Inflammatory macrophage treated with lipopolysaccharide for 4 hours (primary cell): ENCODE measurements around the gene CNN3.

Experiments used
- DNase-seq: peaks from one replicate; pipeline ENCODE4 v3.0.0-alpha.2; 2020

The CNN3 gene

DNA sequence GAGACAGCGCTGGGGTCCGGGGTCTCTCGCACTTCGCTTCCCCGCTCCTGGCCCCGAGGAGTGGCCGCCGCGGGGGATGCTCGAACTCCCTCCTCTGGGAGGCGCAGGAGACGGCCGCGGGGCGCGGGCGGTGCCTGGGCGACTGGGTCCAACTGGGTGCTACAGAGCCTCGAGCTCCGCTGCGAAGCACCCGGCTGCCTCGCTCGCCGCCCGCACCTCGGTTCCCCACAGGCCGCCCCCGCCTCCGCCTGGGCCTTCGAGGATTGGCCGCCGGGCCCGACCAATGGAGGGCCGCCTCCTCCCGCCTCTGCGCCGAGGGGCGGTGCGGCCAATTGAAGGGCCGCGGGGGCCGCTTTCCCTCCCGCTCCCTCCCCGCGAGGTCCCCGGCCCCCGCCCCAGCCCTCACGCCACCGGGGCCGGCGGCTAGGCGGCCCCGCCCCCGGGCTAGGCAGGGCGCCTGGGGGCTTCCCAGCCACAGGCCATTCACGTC, at the start of gene CNN3:
TSS of gene CNN3 (minus strand) at position 196 of the 490 bp plus-strand sequence. CDS start 216 bp downstream, outside the sequence.
- DNase-seq, result peak; percentile 14

GRCh38 chr1:94974824-94975223, 47.9 kb upstream of the CNN3 start:
- DNase-seq, result no peak

- no peak for DNase-seq
Measured at GRCh38 chr1:94974241-94974640, 47.3 kb upstream of the CNN3 start.

GRCh38 chr1:94973309-94973922, 46.5 kb upstream of the CNN3 start:
- no peak for DNase-seq

DNA sequence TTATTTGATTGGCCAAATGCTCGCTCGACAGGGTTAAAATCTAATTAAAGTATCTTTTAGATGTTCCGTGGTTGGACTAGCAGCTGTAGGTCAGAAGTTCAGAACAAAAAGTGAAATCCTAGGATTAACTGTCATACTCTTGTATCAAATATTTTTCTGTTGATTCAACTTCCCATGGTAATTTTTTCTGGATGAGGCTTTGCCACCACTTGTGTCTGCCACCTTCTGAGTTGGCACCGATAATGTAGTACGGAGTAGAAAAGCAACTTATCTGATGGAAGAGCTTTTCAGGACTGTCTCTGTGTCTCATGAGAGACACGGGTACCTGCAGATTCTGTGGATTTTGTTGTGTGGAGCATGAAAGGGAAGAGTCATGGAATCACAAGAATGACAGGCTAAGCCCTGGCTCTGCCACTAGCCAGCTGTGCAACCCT, 44.6 kb upstream of the CNN3 start:
- no peak for DNase-seq

GRCh38 chr1:94970783-94971182, 43.9 kb upstream of the CNN3 start:
- no peak for DNase-seq

DNA sequence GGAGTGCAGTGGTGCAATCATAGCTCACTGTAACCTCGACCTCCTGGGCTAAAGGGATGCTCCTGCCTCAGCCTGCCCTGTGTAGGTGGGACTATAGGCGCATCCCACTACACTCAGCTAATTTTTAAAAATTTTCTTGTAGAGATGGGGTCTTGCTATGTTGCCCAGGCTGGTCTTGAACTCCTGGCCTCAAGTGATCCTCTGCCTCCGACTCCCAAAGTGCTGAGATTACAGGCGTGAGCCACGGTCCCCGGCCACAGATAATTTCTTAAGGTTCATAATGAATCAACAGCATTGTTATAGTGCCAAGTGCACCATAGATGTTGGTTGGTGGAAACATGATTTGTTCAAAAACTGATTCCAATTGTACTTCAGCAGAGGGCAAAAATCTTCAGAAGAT, 42.2 kb upstream of the CNN3 start:
- DNase-seq, result no peak

DNA sequence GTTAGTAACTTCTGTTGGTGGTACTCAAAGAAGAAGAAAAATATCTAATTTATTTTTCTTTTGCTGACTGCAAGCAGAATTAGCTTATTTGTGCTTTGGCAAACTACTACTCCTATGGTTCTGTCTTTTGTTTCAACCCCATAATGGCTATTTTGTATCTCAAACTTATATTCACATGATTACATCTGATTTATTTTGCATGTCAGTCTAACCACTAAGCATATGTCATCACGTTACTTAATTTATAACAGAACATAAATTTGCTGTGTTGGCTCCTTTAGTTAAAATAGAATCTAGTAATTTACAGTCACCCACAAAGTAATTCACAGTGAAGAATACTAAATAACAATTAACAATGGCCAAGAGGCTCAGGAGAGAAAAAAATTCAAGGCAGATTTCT, 39.1 kb upstream of the CNN3 start:
- DNase-seq, result no peak

GRCh38 chr1:94963864-94964263, 37.0 kb upstream of the CNN3 start:
- DNase-seq, result no peak

DNA sequence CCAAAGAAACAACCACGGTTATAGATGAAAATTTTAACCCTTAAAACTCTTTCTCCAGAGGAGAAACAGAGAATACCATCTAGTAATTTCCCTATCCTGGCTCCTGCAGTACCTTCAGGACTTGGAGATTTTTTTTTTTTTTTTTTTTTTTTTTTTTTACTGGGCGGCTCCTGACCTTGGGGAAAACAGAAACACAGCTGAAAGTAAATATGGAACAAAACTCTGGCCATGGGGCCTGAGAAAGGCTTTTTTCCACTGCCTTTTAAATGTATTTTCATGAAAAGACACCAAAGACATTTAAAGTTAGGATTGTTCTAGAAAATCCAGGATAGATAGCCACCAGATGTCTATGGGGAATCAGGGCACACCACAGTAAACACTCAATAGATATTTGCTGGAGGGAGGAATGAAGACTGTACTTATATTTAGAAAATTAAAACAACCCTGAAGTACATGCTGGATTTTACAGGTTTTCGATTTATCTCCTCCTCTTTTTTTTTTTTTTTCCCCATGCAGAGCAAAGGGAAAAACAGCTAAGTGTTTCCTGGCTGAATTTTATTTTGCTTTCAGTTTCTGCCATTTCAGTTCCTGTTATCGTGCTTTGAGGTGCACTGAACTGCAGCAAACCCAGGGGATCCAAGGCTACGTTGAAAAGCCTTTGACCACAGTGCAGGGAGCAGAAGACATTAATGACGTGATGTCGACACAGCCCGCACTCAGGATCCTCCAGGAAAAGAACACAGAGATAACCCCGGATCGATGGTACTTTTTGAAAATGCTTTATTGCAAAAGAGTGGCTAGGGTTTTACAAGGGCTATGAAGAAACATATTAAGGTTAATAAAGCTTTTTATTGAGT, 35.7 kb upstream of the CNN3 start:
- peak; percentile 72 for DNase-seq

GRCh38 chr1:94961988-94962387, 35.1 kb upstream of the CNN3 start:
- DNase-seq, result no peak

DNA sequence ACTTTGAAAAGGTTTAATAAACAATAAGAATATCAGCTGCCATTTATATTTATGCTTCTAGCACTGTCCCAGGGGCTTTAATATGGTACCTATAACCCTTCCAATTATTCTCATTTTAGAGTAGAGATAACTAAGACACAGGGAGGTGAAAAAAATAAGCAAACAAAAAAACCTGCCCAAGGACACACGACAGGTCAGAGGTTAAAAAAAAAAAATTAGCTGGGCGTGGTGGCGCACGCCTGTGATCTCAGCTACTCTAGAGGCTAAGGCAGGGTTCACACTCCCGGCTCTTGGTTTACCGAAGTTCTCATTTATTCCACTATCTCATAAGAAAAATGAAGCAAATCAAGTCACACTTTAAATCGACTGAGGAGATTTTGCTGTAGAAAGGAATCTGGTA, 34.7 kb upstream of the CNN3 start:
- no peak for DNase-seq

GRCh38 chr1:94958081-94958480, 31.2 kb upstream of the CNN3 start:
- no peak for DNase-seq

DNA sequence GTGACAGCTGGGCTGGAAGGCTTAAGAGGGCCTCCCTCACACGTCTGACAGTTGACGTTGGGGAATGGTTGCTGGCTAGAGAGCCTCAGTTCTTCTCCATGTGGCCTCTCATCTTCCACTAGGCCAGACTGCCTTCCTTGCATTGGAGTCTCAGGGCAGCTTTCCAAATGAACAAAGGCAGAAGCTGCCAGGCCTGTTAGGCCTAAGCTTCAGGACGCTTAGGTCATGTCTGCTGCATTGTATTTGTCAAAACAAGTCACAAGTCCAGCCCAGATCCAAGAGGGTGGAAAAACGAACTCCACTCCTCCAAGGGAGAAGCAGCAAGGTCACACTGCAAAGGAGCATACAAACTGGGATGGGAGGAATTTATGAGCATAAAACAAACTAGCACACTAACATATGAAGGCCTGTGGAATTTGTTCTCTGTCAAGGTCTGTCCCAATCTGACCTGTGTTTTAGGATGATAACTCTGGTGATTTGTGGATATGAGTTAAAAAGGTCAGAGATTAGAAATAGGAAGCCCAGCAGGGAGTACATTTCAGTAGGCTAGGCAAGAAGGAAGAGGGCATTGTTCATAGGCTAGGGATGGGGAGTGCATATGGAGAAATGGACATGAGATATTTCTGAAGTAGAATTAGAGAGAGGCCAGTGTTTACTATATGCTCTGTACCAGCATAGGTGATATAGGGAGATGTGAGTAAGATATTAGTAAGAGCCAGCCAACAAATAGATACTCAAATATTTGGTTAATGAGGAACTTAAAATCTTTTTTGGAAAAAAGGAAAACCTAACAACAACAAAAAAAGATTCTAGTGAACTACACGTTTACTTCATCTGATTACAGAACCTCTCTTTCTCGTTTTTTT, 29.1 kb upstream of the CNN3 start:
- no peak for DNase-seq

- no peak for DNase-seq
Measured at GRCh38 chr1:94954263-94955220, 27.6 kb upstream of the CNN3 start.

GRCh38 chr1:94953746-94954145, 26.8 kb upstream of the CNN3 start:
- no peak for DNase-seq

DNA sequence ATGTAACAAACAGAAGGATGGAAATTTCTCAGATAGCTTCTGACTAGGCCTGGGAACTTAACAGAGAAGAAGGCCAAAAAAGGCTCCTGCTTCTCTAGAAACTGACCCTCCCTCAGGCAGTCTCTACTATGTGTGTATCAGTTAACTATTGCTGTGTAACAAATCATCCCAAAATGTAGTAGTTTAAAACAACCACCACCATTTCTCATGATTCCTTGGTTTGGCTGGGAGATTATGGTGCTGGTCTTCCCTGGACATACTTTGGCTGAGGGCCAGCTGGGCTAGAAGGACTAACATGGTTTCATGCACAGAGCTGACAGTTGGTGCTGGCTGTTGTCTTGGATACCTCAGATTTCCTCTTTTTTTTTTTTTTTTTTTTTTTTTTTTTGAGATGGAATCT, 26.2 kb upstream of the CNN3 start:
- no peak for DNase-seq

DNA sequence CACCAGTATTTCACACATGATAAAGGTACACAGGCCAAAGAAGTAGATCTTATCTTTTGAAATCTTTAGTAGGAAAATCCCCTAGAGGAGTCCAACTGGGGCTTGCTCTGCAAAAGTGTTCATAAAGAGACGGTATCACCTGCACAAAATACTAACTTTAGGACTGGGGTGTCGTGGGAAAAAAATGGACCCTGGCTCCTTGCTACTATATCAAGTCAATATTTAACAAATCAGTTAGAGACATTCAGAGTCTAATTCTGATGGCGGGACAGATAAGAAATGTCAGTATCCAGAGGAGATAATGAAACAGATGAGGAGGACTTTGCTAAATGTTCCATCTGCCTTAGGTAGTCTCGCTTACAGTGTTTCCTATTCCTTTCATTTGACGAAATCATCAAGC, 25.6 kb upstream of the CNN3 start:
- DNase-seq, result no peak

GRCh38 chr1:94951509-94952208, 24.7 kb upstream of the CNN3 start:
- no peak for DNase-seq

GRCh38 chr1:94951046-94951445, 24.1 kb upstream of the CNN3 start:
- DNase-seq, result no peak
